A549 (cell line): ENCODE results near the gene ADAD2.

Source experiments
- ESRRA ChIP-seq: fragments of 150-350 bp; IDR thresholded peaks from 2 replicates; pipeline ENCODE4 v1.6.1; 2014; ENCODE audit warnings: mild to moderate bottlenecking, low read length, borderline replicate concordance
- FOSB ChIP-seq: fragments of 250-450 bp; sonication (Bioruptor Pico); IDR thresholded peaks from 2 replicates; pipeline ENCODE4 v1.5.0; 2020; ENCODE audit warnings: mild to moderate bottlenecking, moderate library complexity
- JUN ChIP-seq, 2 experiments: fragments of >200 bp; sonication (Bioruptor Twin); formaldehyde crosslinking; IDR thresholded peaks; 2 replicates in 1 of 2; 3 replicates in 1 of 2; pipeline ENCODE4 v1.6.1; 2016 to 2017
- SMC3 ChIP-seq: fragments of >200 bp; sonication (Bioruptor Twin); formaldehyde crosslinking; IDR thresholded peaks from 3 replicates; pipeline ENCODE4 v1.6.1; 2018; ENCODE audit warnings: inconsistent platforms
- TF ChIP-seq, protein P1 (sequence below): fragments of >200 bp; sonication (Bioruptor Twin); formaldehyde crosslinking; IDR thresholded peaks from 3 replicates; pipeline ENCODE4 v1.5.1; 2016
- TF ChIP-seq, protein P2 (sequence below): fragments of 150-350 bp; IDR thresholded peaks from 2 replicates; pipeline ENCODE4 v1.6.1; 2014; ENCODE audit warnings: low read depth, mild to moderate bottlenecking, low read length

DNA sequence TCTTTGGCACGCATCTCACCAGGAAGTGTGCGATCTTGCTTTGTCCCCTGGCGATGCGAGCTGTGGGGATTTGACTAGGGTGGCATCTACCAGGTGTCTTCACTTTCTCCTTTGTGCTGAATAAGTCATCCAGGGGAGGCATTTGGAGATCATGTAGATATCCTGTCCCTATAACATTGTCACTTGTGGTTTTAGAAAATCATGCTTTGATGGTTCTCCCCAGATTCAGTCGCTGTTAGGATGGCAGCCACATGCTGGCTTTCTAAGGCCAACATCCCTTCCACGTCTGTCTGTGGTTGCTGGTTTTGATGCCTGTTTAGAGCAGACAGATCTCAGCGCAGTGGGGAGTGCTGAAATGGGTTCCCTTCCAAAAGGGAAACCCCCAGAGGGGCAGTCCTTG is 2.5 kb downstream of the ADAD2 start:
- TF ChIP-seq JUN (IDR thresholded peaks at IDR 0.05) (no peak), ESRRA (no peak), SMC3 (no peak), FOSB (CRISPR knock-in tag) (no peak)
- TF ChIP-seq, protein P1, sequence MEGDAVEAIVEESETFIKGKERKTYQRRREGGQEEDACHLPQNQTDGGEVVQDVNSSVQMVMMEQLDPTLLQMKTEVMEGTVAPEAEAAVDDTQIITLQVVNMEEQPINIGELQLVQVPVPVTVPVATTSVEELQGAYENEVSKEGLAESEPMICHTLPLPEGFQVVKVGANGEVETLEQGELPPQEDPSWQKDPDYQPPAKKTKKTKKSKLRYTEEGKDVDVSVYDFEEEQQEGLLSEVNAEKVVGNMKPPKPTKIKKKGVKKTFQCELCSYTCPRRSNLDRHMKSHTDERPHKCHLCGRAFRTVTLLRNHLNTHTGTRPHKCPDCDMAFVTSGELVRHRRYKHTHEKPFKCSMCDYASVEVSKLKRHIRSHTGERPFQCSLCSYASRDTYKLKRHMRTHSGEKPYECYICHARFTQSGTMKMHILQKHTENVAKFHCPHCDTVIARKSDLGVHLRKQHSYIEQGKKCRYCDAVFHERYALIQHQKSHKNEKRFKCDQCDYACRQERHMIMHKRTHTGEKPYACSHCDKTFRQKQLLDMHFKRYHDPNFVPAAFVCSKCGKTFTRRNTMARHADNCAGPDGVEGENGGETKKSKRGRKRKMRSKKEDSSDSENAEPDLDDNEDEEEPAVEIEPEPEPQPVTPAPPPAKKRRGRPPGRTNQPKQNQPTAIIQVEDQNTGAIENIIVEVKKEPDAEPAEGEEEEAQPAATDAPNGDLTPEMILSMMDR: no peak
- TF ChIP-seq, protein P2, sequence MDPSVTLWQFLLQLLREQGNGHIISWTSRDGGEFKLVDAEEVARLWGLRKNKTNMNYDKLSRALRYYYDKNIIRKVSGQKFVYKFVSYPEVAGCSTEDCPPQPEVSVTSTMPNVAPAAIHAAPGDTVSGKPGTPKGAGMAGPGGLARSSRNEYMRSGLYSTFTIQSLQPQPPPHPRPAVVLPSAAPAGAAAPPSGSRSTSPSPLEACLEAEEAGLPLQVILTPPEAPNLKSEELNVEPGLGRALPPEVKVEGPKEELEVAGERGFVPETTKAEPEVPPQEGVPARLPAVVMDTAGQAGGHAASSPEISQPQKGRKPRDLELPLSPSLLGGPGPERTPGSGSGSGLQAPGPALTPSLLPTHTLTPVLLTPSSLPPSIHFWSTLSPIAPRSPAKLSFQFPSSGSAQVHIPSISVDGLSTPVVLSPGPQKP: no peak
